ENCODE results near the gene EXOC4. TPM values are rescaled to one million over a fixed set of nuclear protein-coding genes. Genes with fewer than 3 reads are reported as not detected.

EXOC4 gene
- total RNA-seq, 1 experiment from 2014 or later: 71.0 TPM

- DNase-seq (ENCODE audit: low read depth, low spot score) (no peak), ATAC-seq (no peak)
- no peak overlapping the region for H3K4me3 ChIP-seq (ENCODE audit: low read depth in 2 of 2, low read length in 2 of 2)
- POLR2A ChIA-PET: no interaction called here
- H3K9me3 ChIP-seq (ENCODE audit: control insufficient read depth, insufficient read depth, low read depth, low read length): no peaks in the 10 kb centered on the region
- H3K27me3 ChIP-seq (ENCODE audit: control insufficient read depth, insufficient read depth, low read length): no peaks in the 10 kb centered on the region
- H3K4me1 ChIP-seq (ENCODE audit: control insufficient read depth, insufficient read depth, low read length): no peaks in the 10 kb centered on the region
- no peak for TF ChIP-seq CTCF (IDR thresholded peaks at IDR 0.05)
- no peak for TF ChIP-seq POLR2AphosphoS5 (IDR thresholded peaks at IDR 0.05; ENCODE audit: low read depth, low read length)
- no peak for TF ChIP-seq TCF7L2 (IDR thresholded peaks at IDR 0.05; ENCODE audit: low read depth, low read length)
- no peak for TF ChIP-seq SIN3A (IDR thresholded peaks at IDR 0.05; ENCODE audit: borderline replicate concordance, insufficient read depth, low read depth, low read length)
- TF ChIP-seq REST (IDR thresholded peaks at IDR 0.05; ENCODE audit: insufficient read depth in 1 of 2, low read depth in 2 of 2, low read length in 1 of 2): no peak
- BruUV-seq (replicated peaks): no TSS peak
- intact Hi-C loops (cut with micrococcal nuclease; ENCODE audit: unreplicated experiment): no loop called here
- H3K27ac ChIP-seq (ENCODE audit: low read length): no peak overlapping the region
- CTCF ChIA-PET: no interaction called here
- in situ Hi-C loops (cut with HindIII; ENCODE audit: low pct_unique_long_range_greater_than_20kb, low sequenced_read_pairs): no loop called here
- H3K36me3 ChIP-seq (ENCODE audit: control insufficient read depth, insufficient read depth, low read length): no peaks in the 10 kb centered on the region
These were observed 723.3 kb downstream of the EXOC4 start for GRCh38 chr7:133976140-133976539.

GRCh38 chr7:133977409-133978274 lies 724.8 kb downstream of the EXOC4 start:
- in situ Hi-C loops (cut with HindIII; ENCODE audit: low pct_unique_long_range_greater_than_20kb, low sequenced_read_pairs): no loop called here
- no TSS peak for BruUV-seq (replicated peaks)
- Histone ChIP-seq H3K27ac (ENCODE audit: low read length) (no peak overlapping the region), H3K36me3 (ENCODE audit: control insufficient read depth, insufficient read depth, low read length) (no peaks in the 10 kb centered on the region), H3K4me1 (ENCODE audit: control insufficient read depth, insufficient read depth, low read length) (no peaks in the 10 kb centered on the region), H3K4me3 (ENCODE audit: low read depth in 2 of 2, low read length in 2 of 2) (no peak overlapping the region), H3K9me3 (ENCODE audit: control insufficient read depth, insufficient read depth, low read depth, low read length) (no peaks in the 10 kb centered on the region), H3K27me3 (ENCODE audit: control insufficient read depth, insufficient read depth, low read length) (no peaks in the 10 kb centered on the region)
- ATAC-seq (no peak), DNase-seq (ENCODE audit: low read depth, low spot score) (no peak)
- TF ChIP-seq TCF7L2 (IDR thresholded peaks at IDR 0.05; ENCODE audit: low read depth, low read length) (peak; percentile 75), REST (IDR thresholded peaks at IDR 0.05; ENCODE audit: insufficient read depth in 1 of 2, low read depth in 2 of 2, low read length in 1 of 2) (no peak)
- intact Hi-C loops (cut with micrococcal nuclease; ENCODE audit: unreplicated experiment): no loop called here
- CTCF ChIA-PET: no interaction called here
- POLR2A ChIA-PET: interaction anchor here (0.6 kb wide), 1 partner anchor 25 kb away, joined by 4 read pairs; no protein-coding TSS in a partner anchor

All from Panc1 (cell line).